GM12878 (cell line): Measurements from ENCODE around the gene SEMA4D. TPM values are rescaled to one million over a fixed set of nuclear protein-coding genes. Genes with fewer than 3 reads are reported as not detected.

ENCODE experiments used
- ATAC-seq: fragments of 200-7000 bp; cut with Tn5 transposase; 3 replicates; pipeline ENCODE4 v1.9.1; 2020; ENCODE audit warnings: mild to moderate bottlenecking, moderate library complexity
- BruUV-seq: library from RNA; stranded (reverse); fragments of 400-500 nt; replicated peaks from 2 replicates; lab custom pipeline; 2021; lab: Mats Ljungman, UMichigan
- CTCF ChIA-PET: fragments of 300-600 bp; sonication (Branson Sonifier 250); formaldehyde crosslinking; extraction: SDS; loops from one replicate; lab custom pipeline; 2021; ENCODE audit warnings: inconsistent platforms; lab: Yijun Ruan, JAX
- POLR2A ChIA-PET: fragments of 350-600 bp; formaldehyde crosslinking; extraction: SDS; loops from one replicate; lab custom pipeline; 2021; ENCODE audit warnings: inconsistent platforms; lab: Charles Lee
- RAD21 ChIA-PET: fragments of 300-600 bp; sonication (Branson Sonifier 250); formaldehyde crosslinking; loops from one replicate; lab custom pipeline; 2023; ENCODE audit warnings: antibody characterized with exemption; ENCODE audit not compliant: unreplicated experiment; lab: Charles Lee
- SMC1A ChIA-PET: fragments of 300-600 bp; sonication (Branson Sonifier 250); formaldehyde crosslinking; loops from one replicate; lab custom pipeline; 2023; ENCODE audit not compliant: unreplicated experiment, uncharacterized antibody; lab: Charles Lee
- DNase-seq: peaks from one replicate; pipeline ENCODE4 v3.0.0-alpha.2; 2011; ENCODE audit warnings: low read depth, low spot score
- FAIRE-seq: peaks from 3 replicates; lab custom pipeline; 2011; peaks lifted over from hg19 to GRCh38; lab: Jason Lieb, UNC
- H2AFZ ChIP-seq: 2 replicates; pipeline ENCODE4 v1.6.0; 2011; ENCODE audit warnings: low read depth, low read length, control low read depth; ENCODE audit not compliant: control insufficient read depth
- H3K27ac ChIP-seq: 2 replicates; pipeline ENCODE4 v1.5.1; 2011; ENCODE audit warnings: control low read depth; ENCODE audit not compliant: control insufficient read depth, insufficient read depth
- H3K27me3 ChIP-seq, 2 experiments: replicated peaks in 1 of 2; 2 replicates each; pipeline versions ENCODE4 v1.6.0 to v1.6.1; 2011; ENCODE audit warnings: low read length in 1 of 2; ENCODE audit not compliant: control insufficient read depth in 2 of 2, insufficient read depth in 2 of 2
- H3K36me3 ChIP-seq, 2 experiments: 2 replicates each; pipeline ENCODE4 v1.5.1; 2011; ENCODE audit warnings: low read length in 1 of 2; ENCODE audit not compliant: control insufficient read depth in 2 of 2, insufficient read depth in 2 of 2
- H3K4me1 ChIP-seq: 2 replicates; pipeline ENCODE4 v1.6.1; 2011; ENCODE audit warnings: mild to moderate bottlenecking, low read length, moderate library complexity, mixed read lengths; ENCODE audit not compliant: control insufficient read depth, insufficient read depth
- H3K4me2 ChIP-seq: 2 replicates; pipeline ENCODE4 v1.6.0; 2011; ENCODE audit warnings: control low read depth; ENCODE audit not compliant: control insufficient read depth, insufficient read depth
- H3K4me3 ChIP-seq: fragments of 200-600 bp; sonication (generic); 2 replicates; pipeline ENCODE4 v1.5.1; 2016
- H3K79me2 ChIP-seq: 2 replicates; pipeline ENCODE4 v1.6.0; 2011; ENCODE audit warnings: low read length; ENCODE audit not compliant: control insufficient read depth, insufficient read depth
- H3K9ac ChIP-seq: 2 replicates; pipeline ENCODE4 v1.8.0; 2011; ENCODE audit warnings: low read length, control low read depth, mixed read lengths; ENCODE audit not compliant: control insufficient read depth, insufficient read depth
- H3K9me3 ChIP-seq: replicated peaks from 3 replicates; pipeline ENCODE4 v1.5.1; 2011; ENCODE audit warnings: mild to moderate bottlenecking, low read length; ENCODE audit not compliant: control insufficient read depth, insufficient read depth
- H4K20me1 ChIP-seq: 2 replicates; pipeline ENCODE4 v1.6.0; 2011; ENCODE audit not compliant: control insufficient read depth, insufficient read depth
- CHD4 ChIP-seq: fragments of 200-600 bp; sonication (generic); IDR thresholded peaks from 2 replicates; pipeline ENCODE4 v1.6.1; 2016; ENCODE audit warnings: mild to moderate bottlenecking
- KDM1A ChIP-seq: fragments of 200-600 bp; sonication (generic); IDR thresholded peaks from 2 replicates; pipeline ENCODE4 v1.6.1; 2016; ENCODE audit warnings: borderline replicate concordance
- MTA2 ChIP-seq: fragments of 450-650 bp; IDR thresholded peaks from 2 replicates; pipeline ENCODE4 v1.6.1; 2016; ENCODE audit warnings: low read depth, mild to moderate bottlenecking, moderate library complexity
- MXI1 ChIP-seq: fragments of 150-350 bp; IDR thresholded peaks from 2 replicates; pipeline ENCODE4 v1.6.1; 2011; ENCODE audit warnings: low read depth, mild to moderate bottlenecking, inconsistent platforms, low read length, improper control_type of control experiment
- POLR2A ChIP-seq: IDR thresholded peaks from 2 replicates; pipeline ENCODE4 v1.6.1; 2011; ENCODE audit warnings: low read depth, mild to moderate bottlenecking, low read length
- SP1 ChIP-seq: IDR thresholded peaks from one replicate; pipeline ENCODE4 v1.6.1; 2011; ENCODE audit warnings: low read depth, low read length
- SRF ChIP-seq, 2 experiments: IDR thresholded peaks; 2 replicates each; pipeline ENCODE4 v1.6.1; 2011; ENCODE audit warnings: low read depth in 2 of 2, low read length in 2 of 2, mild to moderate bottlenecking in 1 of 2, moderate library complexity in 1 of 2
- WGBS: methylation state at CpG from one replicate; pipeline ENCODE4 v1.1.6; 2016; ENCODE audit warnings: low lambda C conversion rate; ENCODE audit not compliant: insufficient replicate concordance, insufficient coverage; ENCODE audit errors: missing lambda C conversion rate; 5-methylcytosine and 5-hydroxymethylcytosine counted together
- in situ Hi-C: fragments of 300-500 bp; cut with MboI; formaldehyde crosslinking; loops from 9 replicates; pipeline ENCODE4 v1.14.3; 2018; ENCODE audit warnings: mixed read lengths
- intact Hi-C: fragments of 100-400 bp; cut with micrococcal nuclease; formaldehyde crosslinking; loops from one replicate; pipeline ENCODE4 v1.14.2; 2022; ENCODE audit not compliant: unreplicated experiment
- polyA plus RNA-seq, 11 experiments: library from polyadenylated mRNA; depleted of rRNA in 4 of 11; unstranded in 6 of 11; stranded (reverse) in 5 of 11; fragments of >200 nt; fragmentation: Nextera tagmentation in 4 of 11; fragmentation: Illumina TruSeq in 1 of 11; extraction: Ambion mirVana in 4 of 11; extraction: Trizol in 1 of 11; gene quantifications; 1 replicate in 1 of 11; 2 replicates in 10 of 11; pipeline versions ENCODE4 v1.2.1 to v1.2.3, GENCODE V29; 2011 to 2016; ENCODE audit warnings: inconsistent platforms in 2 of 11, missing spikeins in 2 of 11, low read depth in 1 of 11
- total RNA-seq, 4 experiments: library from RNA; depleted of rRNA in 3 of 4; stranded (reverse); fragments of >200 nt in 3 of 4; fragmentation: Illumina TruSeq in 1 of 4; extraction: Trizol in 1 of 4; gene quantifications; 2 replicates each; pipeline versions ENCODE4 v1.2.1 to v1.2.3, GENCODE V29; 2013 to 2021
- TF ChIP-seq, protein P1 (sequence below): fragments of 450-650 bp; IDR thresholded peaks from 2 replicates; pipeline ENCODE4 v1.6.1; 2018; ENCODE audit warnings: borderline replicate concordance, mild to moderate bottlenecking; ENCODE audit not compliant: partially characterized antibody

The SEMA4D gene
- total and polyA plus RNA-seq, 10 of the 15 experiments (the other 5 are each of a cell fraction or from before 2014, with no cell fraction given) = 15.1 to 136 (median 39.6) TPM

- TF ChIP-seq, protein P1, sequence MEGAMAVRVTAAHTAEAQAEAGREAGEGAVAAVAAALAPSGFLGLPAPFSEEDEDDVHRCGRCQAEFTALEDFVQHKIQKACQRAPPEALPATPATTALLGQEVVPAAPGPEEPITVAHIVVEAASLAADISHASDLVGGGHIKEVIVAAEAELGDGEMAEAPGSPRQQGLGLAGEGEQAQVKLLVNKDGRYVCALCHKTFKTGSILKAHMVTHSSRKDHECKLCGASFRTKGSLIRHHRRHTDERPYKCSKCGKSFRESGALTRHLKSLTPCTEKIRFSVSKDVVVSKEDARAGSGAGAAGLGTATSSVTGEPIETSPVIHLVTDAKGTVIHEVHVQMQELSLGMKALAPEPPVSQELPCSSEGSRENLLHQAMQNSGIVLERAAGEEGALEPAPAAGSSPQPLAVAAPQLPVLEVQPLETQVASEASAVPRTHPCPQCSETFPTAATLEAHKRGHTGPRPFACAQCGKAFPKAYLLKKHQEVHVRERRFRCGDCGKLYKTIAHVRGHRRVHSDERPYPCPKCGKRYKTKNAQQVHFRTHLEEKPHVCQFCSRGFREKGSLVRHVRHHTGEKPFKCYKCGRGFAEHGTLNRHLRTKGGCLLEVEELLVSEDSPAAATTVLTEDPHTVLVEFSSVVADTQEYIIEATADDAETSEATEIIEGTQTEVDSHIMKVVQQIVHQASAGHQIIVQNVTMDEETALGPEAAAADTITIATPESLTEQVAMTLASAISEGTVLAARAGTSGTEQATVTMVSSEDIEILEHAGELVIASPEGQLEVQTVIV = no peak
- no peak for TF ChIP-seq CHD4
- TF ChIP-seq MTA2 = no peak
- TF ChIP-seq MXI1 = no peak
- TF ChIP-seq KDM1A = no peak
- no peak for TF ChIP-seq SRF (IDR thresholded peaks at IDR 0.05; ENCODE audit: low read depth in 2 of 2, low read length in 2 of 2)
Measured at GRCh38 chr9:89390578-89391116, 107.3 kb downstream of the SEMA4D start (continued).

GRCh38 chr9:89390068-89390555, 107.8 kb downstream of the SEMA4D start:
- DNase-seq (no peak), ATAC-seq (no peak), FAIRE-seq (no peak)
- TF ChIP-seq POLR2A = peak; percentile 33; the same call in 1 of the 2 replicates
- TF ChIP-seq SP1 = no peak
- no peaks in the 10 kb centered on the region for H3K9me3 ChIP-seq
- H3K4me2 ChIP-seq = no peak overlapping the region
- no peak overlapping the region for H3K27ac ChIP-seq
- in situ Hi-C loops = no loop called here
- H3K79me2 ChIP-seq = no peaks in the 10 kb centered on the region
- no peak overlapping the region for H2AFZ ChIP-seq
- ChIA-PET SMC1A (interaction anchor here (1.5 kb wide), 1 partner anchor 11 kb away, joined by 5 read pairs; no protein-coding TSS in a partner anchor), RAD21 (no interaction called here), CTCF (no interaction called here), POLR2A (no interaction called here)
- H3K4me1 ChIP-seq = no peaks in the 10 kb centered on the region
- intact Hi-C loops = no loop called here
- BruUV-seq = no TSS peak
- peaks cover 65 to 74% of the 10 kb centered on the region in 2 experiments for H3K36me3 ChIP-seq
- over 99% methylated on average over 10 of the region's 10 CpGs for whole genome bisulfite sequencing
- no peaks in the 10 kb centered on the region for H4K20me1 ChIP-seq
- H3K9ac ChIP-seq = no peak overlapping the region
- H3K4me3 ChIP-seq = no peak overlapping the region
- no peaks in the 10 kb centered on the region for H3K27me3 ChIP-seq
